Thoracic aorta (tissue), 2 donors: ENCODE measurements around the gene GRAMD1A. TPM values are rescaled to one million over a fixed set of nuclear protein-coding genes. Genes with fewer than 3 reads are reported as not detected.

Experiments
- ATAC-seq: fragments of 150-250 bp; one replicate; pipeline ENCODE4 v1.8.0; 2017; ENCODE audit warnings: low read depth; ENCODE audit not compliant: insufficient number of reproducible peaks, low FRiP score
- DNase-seq: peaks from one replicate; pipeline ENCODE4 v3.0.0-alpha.2; 2020; ENCODE audit warnings: low spot score
- H3K27ac ChIP-seq, 2 donors: fragments of 200-600 bp; sonication (generic); 1 replicate in 1 of 2; 2 replicates in 1 of 2; pipeline ENCODE4 v1.5.1; 2016; ENCODE audit warnings: mild to moderate bottlenecking in 2 of 2, moderate library complexity in 2 of 2
- H3K27me3 ChIP-seq: fragments of 200-600 bp; sonication (generic); replicated peaks from 2 replicates; pipeline ENCODE4 v1.6.0; 2016; ENCODE audit warnings: mild to moderate bottlenecking; ENCODE audit not compliant: insufficient read depth
- H3K36me3 ChIP-seq: fragments of 200-600 bp; sonication (generic); one replicate; pipeline ENCODE4 v1.5.1; 2016
- H3K4me1 ChIP-seq, 2 donors: fragments of 200-600 bp; sonication (generic); 1 replicate in 1 of 2; 2 replicates in 1 of 2; pipeline versions ENCODE4 v1.5.1 to v1.6.0; 2016; ENCODE audit warnings: low read depth in 2 of 2, mild to moderate bottlenecking in 1 of 2; ENCODE audit not compliant: control insufficient read depth in 1 of 2
- H3K4me3 ChIP-seq: fragments of 200-600 bp; sonication (generic); 2 replicates; pipeline ENCODE4 v1.5.1; 2016; ENCODE audit warnings: mild to moderate bottlenecking
- H3K9me3 ChIP-seq: fragments of 200-600 bp; sonication (generic); 2 replicates; pipeline ENCODE4 v1.5.1; 2016
- CTCF ChIP-seq: fragments of 200-600 bp; sonication (generic); IDR thresholded peaks from one replicate; pipeline ENCODE4 v1.5.1; 2019; ENCODE audit warnings: antibody characterized with exemption
- total RNA-seq, 2 donors: library from RNA; depleted of rRNA; stranded (reverse); fragments of >200 nt; gene quantifications; one replicate each; pipeline versions ENCODE4 v1.1.0 to v1.2.3, GENCODE V29; 2016

The GRAMD1A gene
- total RNA-seq, 2 donors from 2014 or later: 42.9 to 83.5 TPM

- no peaks in the 10 kb centered on the region for H3K9me3 ChIP-seq
These were observed 58.2 kb downstream of the GRAMD1A start for GRCh38 chr19:35058370-35058769.

GRCh38 chr19:35059006-35059798 lies 59.1 kb downstream of the GRAMD1A start:
- ATAC-seq (no peak), DNase-seq (no peak)
- Histone ChIP-seq H3K4me3 (no peak overlapping the region), H3K9me3 (no peaks in the 10 kb centered on the region), H3K27ac (no peak overlapping the region), H3K27me3 (no peaks in the 10 kb centered on the region), H3K36me3 (no peaks in the 10 kb centered on the region), H3K4me1 (no peaks in the 10 kb centered on the region)
- no peak for TF ChIP-seq CTCF

More at GRCh38 chr19:35058370-35058769, 58.2 kb downstream of the GRAMD1A start:
- no peak for ATAC-seq
- Histone ChIP-seq H3K36me3 (no peaks in the 10 kb centered on the region), H3K27ac (no peak overlapping the region), H3K27me3 (no peaks in the 10 kb centered on the region), H3K4me3 (no peak overlapping the region), H3K4me1 (no peaks in the 10 kb centered on the region)
- TF ChIP-seq CTCF: no peak
- no peak for DNase-seq

- ATAC-seq (no peak), DNase-seq (no peak)
- H3K27ac ChIP-seq: no peak overlapping the region
- no peaks in the 10 kb centered on the region for H3K36me3 ChIP-seq
- TF ChIP-seq CTCF: no peak
- no peak overlapping the region for H3K4me3 ChIP-seq
- no peaks in the 10 kb centered on the region for H3K9me3 ChIP-seq
- H3K4me1 ChIP-seq: no peaks in the 10 kb centered on the region
- no peaks in the 10 kb centered on the region for H3K27me3 ChIP-seq
These were observed 59.6 kb downstream of the GRAMD1A start for GRCh38 chr19:35059799-35060091.

- Histone ChIP-seq H3K9me3 (no peaks in the 10 kb centered on the region), H3K36me3 (no peaks in the 10 kb centered on the region), H3K27me3 (no peaks in the 10 kb centered on the region), H3K4me1 (no peaks in the 10 kb centered on the region), H3K27ac (no peak overlapping the region), H3K4me3 (no peak overlapping the region)
- no peak for ATAC-seq
- TF ChIP-seq CTCF: no peak
- no peak for DNase-seq
These were observed 60.2 kb downstream of the GRAMD1A start for GRCh38 chr19:35060160-35060855.

- Histone ChIP-seq H3K27me3 (no peaks in the 10 kb centered on the region), H3K4me1 (no peaks in the 10 kb centered on the region)
- no peak for DNase-seq
These were observed 61.7 kb downstream of the GRAMD1A start for GRCh38 chr19:35061583-35062373.

More at GRCh38 chr19:35061583-35062373, 61.7 kb downstream of the GRAMD1A start:
- Histone ChIP-seq H3K36me3 (no peaks in the 10 kb centered on the region), H3K27ac (no peak overlapping the region), H3K4me3 (no peak overlapping the region), H3K9me3 (no peaks in the 10 kb centered on the region)
- no peak for TF ChIP-seq CTCF
- no peak for ATAC-seq
